Kidney (tissue), 14 donors: ENCODE results near the gene DTX3. TPM values are rescaled to one million over a fixed set of nuclear protein-coding genes. Genes with fewer than 3 reads are reported as not detected.

ENCODE experiments used
- DNase-seq, 5 donors: peaks; one replicate each; pipeline ENCODE4 v3.0.0-alpha.2; 2013 to 2020
- FAIRE-seq: peaks from 2 replicates; lab custom pipeline; 2012; peaks lifted over from hg19 to GRCh38; lab: Jason Lieb, UNC
- H3K27ac ChIP-seq, 2 donors: one replicate each; pipeline ENCODE4 v1.7.0; 2013; ENCODE audit warnings: low read depth in 2 of 2, low read length in 2 of 2, inconsistent platforms in 1 of 2
- H3K27me3 ChIP-seq: one replicate; pipeline ENCODE4 v1.7.1; 2013; ENCODE audit warnings: low read length, inconsistent platforms; ENCODE audit not compliant: control insufficient read depth, insufficient read depth
- H3K36me3 ChIP-seq, 3 donors: one replicate each; pipeline versions ENCODE4 v1.7.0 to v1.7.1; 2013; ENCODE audit warnings: low read length in 3 of 3, control low read depth in 1 of 3, inconsistent platforms in 1 of 3; ENCODE audit not compliant: insufficient read depth in 3 of 3, control insufficient read depth in 2 of 3
- H3K4me1 ChIP-seq, 3 donors: one replicate each; pipeline versions ENCODE4 v1.7.0 to v1.7.1; 2013; ENCODE audit warnings: low read length in 3 of 3, inconsistent platforms in 1 of 3, low read depth in 1 of 3; ENCODE audit not compliant: control insufficient read depth in 2 of 3, insufficient read depth in 2 of 3
- H3K4me3 ChIP-seq, 3 donors: one replicate each; pipeline versions ENCODE4 v1.7.0 to v1.8.1; 2013; ENCODE audit warnings: low read length in 3 of 3, control low read depth in 1 of 3, inconsistent platforms in 1 of 3
- H3K9ac ChIP-seq, 3 donors: one replicate each; pipeline versions ENCODE4 v1.7.0 to v1.7.1; 2013; ENCODE audit warnings: low read length in 3 of 3, control low read depth in 1 of 3, inconsistent platforms in 1 of 3
- H3K9me3 ChIP-seq, 3 donors: one replicate each; pipeline versions ENCODE4 v1.7.0 to v1.7.1; 2013; ENCODE audit warnings: low read length in 3 of 3, control low read depth in 1 of 3, inconsistent platforms in 1 of 3; ENCODE audit not compliant: control insufficient read depth in 2 of 3, insufficient read depth in 1 of 3
- CTCF ChIP-seq: IDR thresholded peaks from 3 replicates; pipeline ENCODE4 v1.5.1; 2012; ENCODE audit warnings: mild to moderate bottlenecking, moderate library complexity, borderline replicate concordance; ENCODE audit not compliant: insufficient read depth; ENCODE audit errors: extremely low read depth
- intact Hi-C: fragments of 100-400 bp; cut with DNase I; formaldehyde crosslinking; loops from one replicate; pipeline ENCODE4 v1.11.1; 2022
- polyA plus RNA-seq: library from polyadenylated mRNA; stranded (reverse); fragments of 350-450 nt; fragmentation: Illumina TruSeq; extraction: RNeasy Lipid Tissue Mini Kit (QIAGEN cat#74804); gene quantifications from one replicate; pipeline ENCODE4 v1.2.3, GENCODE V29; 2014; ENCODE audit warnings: low read depth, low replicate concordance; ENCODE audit not compliant: insufficient read depth
- total RNA-seq: library from RNA; stranded (reverse); fragmentation: NEBNext Ultra II Directional; extraction: Animal tissue kit (Norgen Biotek cat#: 25700); gene quantifications from one replicate; pipeline ENCODE4 v1.2.1, GENCODE V29; 2021
- donor health status: control.
- donor health status: control.
- donor health status: control.
- donor health status: control.
- donor health status: control.
- donor health status: DM: yes; HTN: yes; CAD: no.
- donor health status: Normal renal cell carcinoma (clear cell type).

Gene DTX3
- total and polyA plus RNA-seq, 2 donors from 2014 or later: 34.5 to 41.2 TPM

DNA sequence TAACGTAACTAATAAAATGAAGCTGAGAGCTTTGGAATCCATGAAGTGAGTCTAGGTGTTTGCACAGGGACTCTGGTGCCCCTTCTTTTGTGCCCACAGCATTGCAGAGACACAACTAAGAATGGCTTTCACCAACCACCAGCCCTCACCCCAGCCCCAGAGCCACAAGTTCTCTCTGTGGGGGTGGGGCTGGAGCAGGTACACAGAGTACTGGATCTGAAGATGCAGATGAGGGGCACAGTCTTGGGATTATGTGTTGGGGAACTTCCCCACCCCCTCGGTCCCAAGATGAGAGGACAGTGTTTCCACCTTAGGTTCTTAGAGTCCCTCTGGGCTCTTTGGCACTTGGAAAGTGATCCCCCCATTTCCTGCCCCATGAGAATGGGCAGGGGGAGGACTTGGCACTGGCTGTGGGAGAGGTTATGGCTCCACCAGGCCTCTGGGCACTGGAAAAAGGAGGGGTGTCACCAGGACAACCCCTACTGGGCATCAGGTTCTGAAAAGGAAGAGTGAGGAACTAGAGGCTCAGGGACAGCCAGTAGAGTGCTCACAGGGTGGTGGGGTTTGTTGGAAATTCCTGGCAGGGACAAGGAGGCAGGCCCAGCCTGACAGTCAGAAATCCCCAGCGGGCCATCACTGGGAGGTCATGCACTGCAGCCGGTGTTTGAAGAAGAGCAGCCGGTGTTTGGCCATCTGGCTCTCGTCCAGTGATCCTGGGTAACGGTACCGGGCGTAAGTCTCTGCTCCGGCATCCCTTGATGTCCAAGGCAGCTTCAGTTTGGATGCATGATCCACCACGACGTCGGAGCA, 21.7 kb downstream of the DTX3 start:
- no peak for TF ChIP-seq CTCF
- H3K9ac ChIP-seq: no peak overlapping the region
- no peak overlapping the region for H3K27ac ChIP-seq
- H3K27me3 ChIP-seq: peaks cover 58% of the 10 kb centered on the region
- peaks cover 0 to 12% (median 4%) of the 10 kb centered on the region in 3 donors for H3K4me1 ChIP-seq
- no peak overlapping the region for H3K4me3 ChIP-seq
- intact Hi-C loops: no loop called here
- FAIRE-seq (no peak), DNase-seq (peak in 2 of 5 donors; percentile 42 to 65)
- no peaks in the 10 kb centered on the region for H3K9me3 ChIP-seq
- no peaks in the 10 kb centered on the region for H3K36me3 ChIP-seq

- intact Hi-C loops: no loop called here
- FAIRE-seq (no peak), DNase-seq (peak in 1 of 5 donors; percentile 17)
- no peak overlapping the region for H3K9ac ChIP-seq
- H3K27me3 ChIP-seq: peaks cover 57% of the 10 kb centered on the region
- H3K4me1 ChIP-seq: peaks cover 0 to 5% (median 0%) of the 10 kb centered on the region in 3 donors
- H3K4me3 ChIP-seq: no peak overlapping the region
- TF ChIP-seq CTCF: no peak
- H3K36me3 ChIP-seq: no peaks in the 10 kb centered on the region
- H3K27ac ChIP-seq: no peak overlapping the region
- H3K9me3 ChIP-seq: no peaks in the 10 kb centered on the region
These were observed 22.4 kb downstream of the DTX3 start for GRCh38 chr12:57626921-57627445.

DNA sequence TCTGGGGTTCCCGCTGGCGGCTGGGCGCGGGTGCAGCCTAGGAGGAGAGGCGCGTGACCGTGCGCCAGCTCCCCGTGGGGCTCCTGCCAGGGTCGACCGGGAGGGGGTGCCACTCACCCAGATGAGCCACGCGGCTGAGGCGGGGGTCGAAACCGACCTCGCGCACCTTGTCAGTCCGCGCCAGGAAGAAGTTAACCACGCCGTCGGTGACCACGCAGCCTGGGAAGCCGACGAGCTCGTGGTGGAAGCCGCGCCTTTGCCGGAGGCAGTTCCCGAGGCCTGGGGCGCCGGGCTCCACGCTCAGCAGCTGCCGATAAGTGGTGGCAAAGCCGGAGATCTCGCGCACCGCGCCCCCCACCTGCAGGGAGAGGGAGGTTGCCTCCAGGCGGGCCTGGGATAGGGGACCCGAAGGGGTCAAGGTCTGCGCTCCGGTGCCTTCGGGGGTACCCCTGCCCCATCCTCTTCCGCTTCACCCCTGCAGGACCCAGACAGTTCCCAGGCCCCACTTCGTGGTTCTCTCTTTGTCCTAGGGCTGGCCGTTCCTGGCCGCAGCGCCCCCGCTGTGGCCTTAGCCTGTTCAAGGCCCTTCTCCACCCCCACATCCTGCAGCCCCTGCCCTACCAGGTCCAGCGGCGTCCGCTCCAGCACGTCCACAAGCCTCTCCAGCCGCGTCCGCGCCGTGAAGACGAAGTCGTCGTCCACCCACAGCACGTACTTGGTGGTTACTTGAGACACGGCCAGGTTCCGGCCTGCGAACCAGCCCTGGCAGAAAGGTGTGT, 23.1 kb downstream of the DTX3 start:
- intact Hi-C loops: no loop called here
- peak in 4 of 5 donors; percentile 31 to 78 (median 46) for DNase-seq
- Histone ChIP-seq H3K9me3 (no peaks in the 10 kb centered on the region), H3K9ac (no peak overlapping the region), H3K4me1 (peaks cover 0 to 4% (median 0%) of the 10 kb centered on the region in 3 donors), H3K27ac (no peak overlapping the region), H3K4me3 (no peak overlapping the region), H3K36me3 (no peaks in the 10 kb centered on the region), H3K27me3 (peaks cover 53% of the 10 kb centered on the region)
- no peak for FAIRE-seq
- no peak for TF ChIP-seq CTCF
